Heart left ventricle (tissue), 16 donors: Measurements from ENCODE around the gene MICALL1. TPM values are rescaled to one million over a fixed set of nuclear protein-coding genes. Genes with fewer than 3 reads are reported as not detected.

Experiments
- ATAC-seq, 4 donors: fragments of 200-7000 bp; cut with Tn5 transposase; one replicate each; pipeline ENCODE4 v1.9.1; 2020 to 2022; ENCODE audit warnings: moderate library complexity in 4 of 4, mild to moderate bottlenecking in 3 of 4, moderate number of reproducible peaks in 1 of 4
- DNase-seq, 5 donors: peaks; one replicate each; pipeline ENCODE4 v3.0.0-alpha.2; 2020
- H3K27ac ChIP-seq, 12 donors: fragments of 200-600 bp; sonication (generic) in 4 of 12; one replicate each; pipeline versions ENCODE4 v1.5.0 to v1.8.0; 2016 to 2022; ENCODE audit warnings: mild to moderate bottlenecking in 2 of 12
- H3K27me3 ChIP-seq, 9 donors: fragments of 200-600 bp; sonication (generic) in 2 of 9; one replicate each; pipeline versions ENCODE4 v1.5.1 to v1.8.0; 2016 to 2022; ENCODE audit warnings: mild to moderate bottlenecking in 3 of 9
- H3K36me3 ChIP-seq, 9 donors: fragments of 200-600 bp; sonication (generic) in 2 of 9; one replicate each; pipeline versions ENCODE4 v1.5.0 to v1.8.0; 2018 to 2022; ENCODE audit warnings: mild to moderate bottlenecking in 2 of 9
- H3K4me1 ChIP-seq, 12 donors: fragments of 200-600 bp; sonication (generic) in 4 of 12; one replicate each; pipeline versions ENCODE4 v1.5.0 to v1.8.0; 2016 to 2022; ENCODE audit warnings: mild to moderate bottlenecking in 3 of 12
- H3K4me3 ChIP-seq, 12 donors: fragments of 200-600 bp; sonication (generic) in 4 of 12; one replicate each; pipeline versions ENCODE4 v1.5.0 to v1.8.0; 2017 to 2022; ENCODE audit warnings: mild to moderate bottlenecking in 9 of 12, moderate library complexity in 4 of 12
- H3K9me3 ChIP-seq, 12 donors: fragments of 200-600 bp; sonication (generic) in 4 of 12; one replicate each; pipeline versions ENCODE4 v1.5.0 to v1.8.0; 2016 to 2022; ENCODE audit warnings: mild to moderate bottlenecking in 1 of 12
- POLR2A ChIP-seq, 2 donors: fragments of 450-650 bp; IDR thresholded peaks; one replicate each; pipeline ENCODE4 v1.6.1; 2017; ENCODE audit warnings: antibody characterized with exemption in 2 of 2, mild to moderate bottlenecking in 2 of 2, moderate library complexity in 2 of 2
- WGBS, 4 donors: extraction: QIAGEN DNeasy Blood & Tissue Kit in 2 of 4; methylation state at CpG; one replicate each; pipeline versions ENCODE4 v1.1.5 to v1.1.7; 2013 to 2018; 5-methylcytosine and 5-hydroxymethylcytosine counted together
- intact Hi-C, 10 donors: fragments of 100-400 bp; cut with DNase I; formaldehyde crosslinking; loops; one replicate each; pipeline versions ENCODE4 v1.11.1 to v1.14.2; 2022
- polyA plus RNA-seq, 2 donors: library from polyadenylated mRNA; stranded (reverse); fragments of 200-250 nt; gene quantifications; one replicate each; pipeline ENCODE4 v1.2.3, GENCODE V29; 2013
- total RNA-seq, 9 donors: library from RNA; depleted of rRNA in 2 of 9; stranded (reverse); fragments of >200 nt in 2 of 9; fragmentation: NEBNext Ultra II Directional in 3 of 9; extraction: Animal tissue kit (Norgen Biotek cat#: 25700) in 3 of 9; gene quantifications; one replicate each; pipeline versions ENCODE4 v1.1.0 to v1.2.4, GENCODE V29; 2016 to 2023
- TF ChIP-seq, protein P1 (sequence below), 12 donors: fragments of 200-600 bp; sonication (generic) in 4 of 12; IDR thresholded peaks; one replicate each; pipeline versions ENCODE4 v1.5.0 to v1.8.0; 2018 to 2022; ENCODE audit warnings: antibody characterized with exemption in 12 of 12, mild to moderate bottlenecking in 5 of 12
- donor health status: ischemic (EF 13 %, LVEDD 7.1; RV severe dilation, severe dysfunction).
- donor health status: healthy with polysubstance abuse.
- donor health status: DM: no; HTN: yes; CAD: no.
- donor health status: DM: no; HTN: no; CAD: no.
- donor health status: ischemic (EF 25% LVEDD 6.9; RV normal size, moderate dysfunction).
- donor health status: ischemic (EF 25% LVEDD 5.7; RV mildly dilated, moderate dysfunction).
- donor health status: healthy.
- donor health status: DM: yes; HTN: yes; CAD: no.
- donor health status: ischemic (EF 35%, LVEDD 5.7; RV mildly dilated, moderate dysfunction).
- donor health status: nonischemic (EF 11% LVEDD 7.7; RV severe dilation, severe dysfunction).
- donor health status: DM: yes; HTN: yes; CAD: no.
- donor health status: PGD.
- donor health status: ischemic (EF 29% LVEDD 5.4; RV normal size, mild dysfunction).
- donor health status: nonischemic (EF 23%, LVEDD 6.1; RV moderate dilation, normal function).

The MICALL1 gene
- total and polyA plus RNA-seq, 11 donors = 10.6 to 40.7 (median 17.8) TPM

DNA sequence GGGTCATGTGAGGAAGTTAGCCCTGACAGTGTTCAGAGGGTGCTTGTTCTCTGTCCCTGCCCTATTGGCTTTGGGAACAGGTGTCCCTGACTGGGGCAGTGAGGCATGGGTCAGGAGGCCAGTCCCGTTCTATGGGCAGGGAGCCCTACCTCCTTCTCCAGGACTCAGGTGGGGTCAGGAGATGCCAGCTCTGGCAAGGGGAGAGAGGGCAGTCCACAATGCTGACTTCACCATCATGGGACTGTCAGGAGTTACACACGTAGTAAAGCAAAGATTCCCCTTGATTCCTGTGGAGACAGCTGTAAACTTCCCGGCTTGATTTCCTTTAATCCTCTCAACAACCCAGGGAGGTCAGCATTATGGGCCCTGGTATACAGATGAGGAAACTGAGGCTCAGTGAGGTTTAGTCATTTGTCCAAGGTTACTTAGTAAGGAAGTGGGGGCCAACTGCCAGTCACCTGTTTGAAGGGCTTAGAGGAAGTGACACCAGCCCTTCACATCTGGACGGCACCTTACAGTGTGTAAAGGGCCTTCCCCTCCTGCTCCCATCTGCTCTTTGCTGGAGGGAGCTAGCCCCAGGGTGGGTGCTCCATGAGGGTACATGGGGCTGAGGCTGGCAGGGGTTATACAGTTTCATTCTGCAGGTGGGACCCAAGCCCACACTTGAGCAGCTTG is 11.9 kb downstream of the MICALL1 start:
- no peak for TF ChIP-seq POLR2A (IDR thresholded peaks at IDR 0.05)
- TF ChIP-seq, protein P1, sequence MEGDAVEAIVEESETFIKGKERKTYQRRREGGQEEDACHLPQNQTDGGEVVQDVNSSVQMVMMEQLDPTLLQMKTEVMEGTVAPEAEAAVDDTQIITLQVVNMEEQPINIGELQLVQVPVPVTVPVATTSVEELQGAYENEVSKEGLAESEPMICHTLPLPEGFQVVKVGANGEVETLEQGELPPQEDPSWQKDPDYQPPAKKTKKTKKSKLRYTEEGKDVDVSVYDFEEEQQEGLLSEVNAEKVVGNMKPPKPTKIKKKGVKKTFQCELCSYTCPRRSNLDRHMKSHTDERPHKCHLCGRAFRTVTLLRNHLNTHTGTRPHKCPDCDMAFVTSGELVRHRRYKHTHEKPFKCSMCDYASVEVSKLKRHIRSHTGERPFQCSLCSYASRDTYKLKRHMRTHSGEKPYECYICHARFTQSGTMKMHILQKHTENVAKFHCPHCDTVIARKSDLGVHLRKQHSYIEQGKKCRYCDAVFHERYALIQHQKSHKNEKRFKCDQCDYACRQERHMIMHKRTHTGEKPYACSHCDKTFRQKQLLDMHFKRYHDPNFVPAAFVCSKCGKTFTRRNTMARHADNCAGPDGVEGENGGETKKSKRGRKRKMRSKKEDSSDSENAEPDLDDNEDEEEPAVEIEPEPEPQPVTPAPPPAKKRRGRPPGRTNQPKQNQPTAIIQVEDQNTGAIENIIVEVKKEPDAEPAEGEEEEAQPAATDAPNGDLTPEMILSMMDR (IDR thresholded peaks at IDR 0.05) = no peak
- intact Hi-C loops = no loop called here
- ATAC-seq (no peak), DNase-seq (no peak)
- Histone ChIP-seq H3K27ac (peak overlapping the region in 8 of 12 donors; percentile 15 to 62 (median 35)), H3K4me3 (no peak overlapping the region), H3K9me3 (no peaks in the 10 kb centered on the region), H3K36me3 (peaks cover 0 to 93% (median 79%) of the 10 kb centered on the region in 9 donors), H3K4me1 (peaks cover 0 to 20% (median 7%) of the 10 kb centered on the region in 12 donors), H3K27me3 (no peaks in the 10 kb centered on the region)
- WGBS, 4 donors = 71 to 76% (median 73%) methylated on average over 4 of the region's 4 CpGs

DNA sequence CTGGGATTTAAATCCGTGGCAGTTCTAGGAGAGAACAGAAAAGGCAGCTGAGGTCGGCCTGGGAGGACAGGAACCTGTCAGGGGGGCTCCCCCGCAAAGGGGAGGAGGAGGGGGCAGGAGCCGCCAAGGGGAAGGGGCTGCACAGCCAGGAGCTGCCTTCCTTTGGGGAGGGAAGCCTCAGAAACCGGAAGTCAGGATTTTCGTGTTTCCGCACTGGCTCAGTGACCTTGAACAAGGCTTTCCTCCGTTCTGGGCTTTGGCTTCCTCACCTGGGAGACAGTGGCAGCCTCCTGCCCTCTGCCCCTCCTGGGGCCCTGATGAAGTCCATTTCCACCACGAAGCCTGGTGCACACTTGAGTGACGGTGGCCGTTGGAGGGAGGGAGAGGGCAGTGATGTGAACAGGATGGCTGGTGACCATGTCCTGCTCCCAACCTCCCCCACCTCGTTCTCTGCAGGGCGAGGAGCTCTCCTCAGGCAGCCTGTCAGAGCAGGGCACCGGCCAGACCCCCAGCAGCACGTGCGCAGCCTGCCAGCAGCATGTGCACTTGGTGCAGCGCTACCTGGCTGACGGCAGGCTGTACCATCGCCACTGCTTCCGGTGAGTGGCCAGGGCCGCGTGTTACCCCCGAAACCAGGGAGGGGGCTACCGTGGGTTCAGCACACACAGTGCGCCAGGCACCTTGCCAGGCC is 12.6 kb downstream of the MICALL1 start:
- Histone ChIP-seq H3K4me3 (no peak overlapping the region), H3K27me3 (no peaks in the 10 kb centered on the region), H3K36me3 (peaks cover 0 to 95% (median 81%) of the 10 kb centered on the region in 9 donors), H3K9me3 (no peaks in the 10 kb centered on the region), H3K27ac (peak overlapping the region in 8 of 12 donors; percentile 15 to 62 (median 35)), H3K4me1 (peaks cover 0 to 18% (median 6%) of the 10 kb centered on the region in 12 donors)
- intact Hi-C loops = no loop called here
- 71 to 79% (median 73%) methylated on average over 10 to 25 of the region's 25 CpGs for WGBS, 4 donors
- ATAC-seq = peak in 1 of 4 donors; percentile 83
- TF ChIP-seq, protein P1 (IDR thresholded peaks at IDR 0.05) = no peak
- TF ChIP-seq POLR2A (IDR thresholded peaks at IDR 0.05) = no peak
- DNase-seq = peak in 2 of 5 donors; percentile 28 to 45

DNA sequence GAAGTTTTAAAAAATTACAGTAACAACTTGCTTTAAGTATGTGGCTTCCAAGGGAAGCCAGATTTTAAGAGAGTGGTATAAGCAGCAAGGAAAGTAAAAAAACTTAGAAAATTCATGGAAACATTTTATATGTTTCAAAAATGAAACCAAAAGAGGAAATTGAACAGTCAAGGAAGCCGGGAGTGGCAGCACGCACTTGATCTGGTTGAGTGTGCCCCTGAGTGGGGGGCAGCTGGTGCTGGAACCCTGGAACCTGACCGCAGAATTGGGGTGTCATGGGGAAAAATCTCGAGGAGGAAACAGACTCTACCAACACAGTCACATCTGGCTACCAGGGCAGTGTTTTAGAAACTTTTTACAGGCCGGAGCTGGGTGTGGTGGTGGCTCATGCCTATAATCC is 14.0 kb downstream of the MICALL1 start:
- H3K4me1 ChIP-seq = peaks cover 0 to 18% (median 2%) of the 10 kb centered on the region in 12 donors
- intact Hi-C loops = no loop called here
- no peak for TF ChIP-seq POLR2A (IDR thresholded peaks at IDR 0.05)
- TF ChIP-seq, protein P1 (IDR thresholded peaks at IDR 0.05) = no peak
- no peak overlapping the region for H3K4me3 ChIP-seq
- ATAC-seq (no peak), DNase-seq (peak in 1 of 5 donors; percentile 42)
- 67 to 80% (median 72%) methylated on average over 5 of the region's 5 CpGs for WGBS, 4 donors
- peak overlapping the region in 6 of 12 donors; percentile 20 to 62 (median 28) for H3K27ac ChIP-seq
- no peaks in the 10 kb centered on the region for H3K27me3 ChIP-seq
- peaks cover 0 to 94% (median 74%) of the 10 kb centered on the region in 9 donors for H3K36me3 ChIP-seq
- no peaks in the 10 kb centered on the region for H3K9me3 ChIP-seq

DNA sequence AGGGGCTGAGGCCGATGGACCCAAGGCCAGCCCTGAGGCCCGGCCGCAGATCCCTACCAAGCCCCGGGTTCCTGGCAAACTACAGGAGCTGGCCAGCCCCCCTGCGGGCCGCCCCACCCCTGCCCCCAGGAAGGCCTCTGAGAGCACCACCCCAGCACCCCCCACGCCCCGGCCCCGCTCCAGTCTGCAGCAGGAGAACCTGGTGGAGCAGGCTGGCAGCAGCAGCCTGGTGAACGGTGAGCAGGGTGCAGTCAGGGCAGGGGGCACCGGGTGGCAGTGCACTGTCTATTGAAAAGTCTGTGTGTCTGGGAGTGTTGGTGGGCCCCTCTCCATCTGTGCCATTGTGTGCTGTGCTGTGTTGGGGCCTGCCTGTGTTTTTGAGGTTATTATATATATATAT is 16.1 kb downstream of the MICALL1 start:
- H3K4me3 ChIP-seq = no peak overlapping the region
- H3K27ac ChIP-seq = peak overlapping the region in 1 of 12 donors; percentile 32
- H3K36me3 ChIP-seq = peaks cover 0 to 93% (median 75%) of the 10 kb centered on the region in 9 donors
- H3K4me1 ChIP-seq = peaks cover 0 to 18% (median 2%) of the 10 kb centered on the region in 12 donors
- H3K27me3 ChIP-seq = no peaks in the 10 kb centered on the region
- WGBS, 4 donors = 88 to 95% (median 92%) methylated on average over 4 to 11 of the region's 11 CpGs
- DNase-seq (no peak), ATAC-seq (no peak)
- intact Hi-C loops = no loop called here
- no peaks in the 10 kb centered on the region for H3K9me3 ChIP-seq
- no peak for TF ChIP-seq POLR2A (IDR thresholded peaks at IDR 0.05)
- TF ChIP-seq, protein P1 (IDR thresholded peaks at IDR 0.05) = no peak
